GM19035 (cell line): ENCODE data around the gene LIPC.

Source experiments
- ATAC-seq: cut with Tn5 transposase; IDR thresholded peaks from one replicate; pipeline ENCODE4 v1.9.1; 2021; ENCODE audit not compliant: unreplicated experiment

Gene LIPC

DNA sequence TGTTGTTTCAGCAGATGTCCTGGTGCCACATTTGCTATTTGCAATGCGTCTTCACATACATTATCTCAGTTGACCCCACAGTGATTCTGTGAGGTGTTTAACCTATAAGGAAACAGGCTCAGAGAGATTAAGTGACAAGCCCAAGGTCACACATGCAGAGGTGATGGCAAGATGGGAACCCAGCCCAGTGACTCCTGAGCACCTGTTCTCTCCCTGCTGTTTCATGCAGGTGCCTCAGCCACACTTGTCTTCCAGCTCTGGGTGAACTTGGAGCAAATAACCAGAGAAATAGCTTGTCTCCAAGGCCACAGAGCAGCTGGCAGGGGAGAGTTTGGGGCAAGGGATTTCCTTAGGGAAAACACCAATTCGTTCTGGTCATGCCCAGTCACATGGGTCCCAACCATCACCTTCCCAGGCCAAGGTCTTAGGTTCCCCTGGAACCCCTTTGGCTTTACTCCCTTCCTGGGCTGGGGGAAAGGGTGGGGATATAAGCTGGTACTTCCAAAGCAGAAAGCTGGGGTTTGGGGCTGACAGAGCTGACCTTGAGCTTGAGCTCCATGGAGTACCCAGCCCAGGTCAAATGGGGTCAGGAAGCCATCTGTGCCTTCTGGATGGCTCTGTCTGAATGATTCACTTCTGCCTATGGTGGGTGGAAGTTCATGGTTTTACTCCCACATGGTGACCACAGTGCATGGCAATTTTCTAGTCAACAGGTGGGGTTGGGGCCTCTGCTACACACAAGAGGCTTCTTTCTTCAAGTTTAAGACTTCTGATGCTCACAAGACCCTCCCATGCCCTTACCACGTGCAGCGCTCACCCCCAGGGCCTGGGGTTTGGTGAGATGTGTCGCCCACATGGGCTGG, 22.4 kb downstream of the LIPC start:
- no peak for ATAC-seq

DNA sequence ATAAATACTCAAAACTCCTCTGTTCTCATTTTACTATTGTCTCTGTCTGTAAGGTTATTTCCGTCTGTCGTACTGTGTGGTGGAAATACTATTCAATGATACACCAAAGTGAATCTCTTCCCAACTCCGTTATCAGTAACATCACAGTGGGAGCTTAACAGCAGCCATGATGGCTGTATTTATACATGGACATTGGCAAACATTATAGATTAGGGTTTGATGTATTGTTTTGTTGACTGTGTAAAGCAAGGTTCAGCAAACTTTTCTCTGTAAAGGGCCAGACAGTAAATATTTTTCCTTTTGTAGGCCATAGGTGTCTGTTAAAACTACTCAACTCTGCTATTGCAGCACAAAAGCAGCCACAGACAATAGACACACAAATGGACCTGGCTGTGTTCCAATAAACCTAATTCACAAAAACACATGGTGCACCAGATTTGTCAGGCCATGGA, 23.2 kb downstream of the LIPC start:
- no peak for ATAC-seq

DNA sequence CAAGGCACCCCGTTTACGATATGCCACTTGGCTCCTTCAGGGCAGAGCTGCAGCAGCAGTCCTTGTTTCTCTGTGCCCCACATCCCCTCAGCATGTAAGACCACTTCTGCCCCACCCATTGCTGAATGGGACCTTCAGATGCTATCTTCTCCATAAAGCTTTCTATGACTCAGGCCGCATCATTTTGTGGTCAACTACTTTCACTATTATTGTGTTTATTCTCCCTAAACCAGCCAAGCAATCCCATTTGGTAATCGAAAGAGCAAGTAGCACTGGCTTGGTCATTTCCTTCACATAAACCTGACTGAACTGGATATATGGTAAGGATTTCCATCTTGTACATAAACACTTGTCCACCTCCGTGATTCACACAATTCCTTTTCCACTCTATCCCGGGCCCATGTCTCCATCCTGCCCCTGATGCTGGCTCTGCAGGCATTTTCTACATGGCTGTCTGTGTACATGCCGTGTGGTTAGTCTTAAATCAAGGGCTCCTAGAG, 25.7 kb downstream of the LIPC start:
- ATAC-seq, result no peak

DNA sequence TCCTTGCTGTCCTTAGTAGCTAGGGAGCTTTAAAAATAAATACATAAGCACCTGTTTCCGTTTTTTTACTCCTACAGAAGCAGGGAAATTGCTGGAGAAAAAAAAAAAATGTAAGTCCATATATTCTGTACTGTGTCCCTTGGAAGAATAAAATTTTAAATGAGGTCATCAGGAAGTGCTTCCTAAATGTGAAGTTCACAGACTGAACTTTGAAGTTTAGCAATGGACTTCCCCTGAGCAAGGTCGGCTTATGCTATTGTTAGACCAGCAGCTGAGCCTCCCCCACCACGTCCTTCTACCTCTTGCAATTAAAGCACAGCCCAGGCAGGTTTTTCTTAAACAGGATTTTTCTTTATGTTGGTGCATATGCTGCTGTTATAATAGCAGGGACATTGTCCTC, 26.3 kb downstream of the LIPC start:
- ATAC-seq, result no peak

DNA sequence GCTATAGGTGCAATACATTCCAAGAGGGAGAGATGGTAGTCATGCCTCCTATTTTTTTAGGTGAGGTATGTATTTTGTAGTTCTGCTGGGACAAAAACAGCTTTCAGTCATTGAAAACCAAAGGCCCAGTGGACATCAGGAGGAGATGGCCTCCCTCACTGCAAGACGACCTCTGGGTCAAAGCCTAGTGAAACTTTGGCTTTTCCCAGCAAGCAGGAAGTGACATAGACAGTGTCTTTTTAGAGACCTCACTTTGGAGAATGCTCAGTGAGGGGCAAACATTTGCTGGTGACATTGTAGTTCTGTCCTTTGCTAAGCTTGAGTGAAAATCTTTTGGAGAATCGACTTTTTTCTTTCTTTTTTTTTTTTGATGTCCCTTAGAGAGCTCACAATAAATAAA, 27.3 kb downstream of the LIPC start:
- ATAC-seq, result no peak

GRCh38 chr15:58459560-58459959, 27.8 kb downstream of the LIPC start:
- no peak for ATAC-seq

- no peak for ATAC-seq
Measured at GRCh38 chr15:58460116-58460790, 28.5 kb downstream of the LIPC start.

- no peak for ATAC-seq
Measured at GRCh38 chr15:58460872-58461271, 29.1 kb downstream of the LIPC start.

GRCh38 chr15:58462547-58462946, 30.8 kb downstream of the LIPC start:
- no peak for ATAC-seq

- no peak for ATAC-seq
Measured at GRCh38 chr15:58462973-58463663, 31.3 kb downstream of the LIPC start.

DNA sequence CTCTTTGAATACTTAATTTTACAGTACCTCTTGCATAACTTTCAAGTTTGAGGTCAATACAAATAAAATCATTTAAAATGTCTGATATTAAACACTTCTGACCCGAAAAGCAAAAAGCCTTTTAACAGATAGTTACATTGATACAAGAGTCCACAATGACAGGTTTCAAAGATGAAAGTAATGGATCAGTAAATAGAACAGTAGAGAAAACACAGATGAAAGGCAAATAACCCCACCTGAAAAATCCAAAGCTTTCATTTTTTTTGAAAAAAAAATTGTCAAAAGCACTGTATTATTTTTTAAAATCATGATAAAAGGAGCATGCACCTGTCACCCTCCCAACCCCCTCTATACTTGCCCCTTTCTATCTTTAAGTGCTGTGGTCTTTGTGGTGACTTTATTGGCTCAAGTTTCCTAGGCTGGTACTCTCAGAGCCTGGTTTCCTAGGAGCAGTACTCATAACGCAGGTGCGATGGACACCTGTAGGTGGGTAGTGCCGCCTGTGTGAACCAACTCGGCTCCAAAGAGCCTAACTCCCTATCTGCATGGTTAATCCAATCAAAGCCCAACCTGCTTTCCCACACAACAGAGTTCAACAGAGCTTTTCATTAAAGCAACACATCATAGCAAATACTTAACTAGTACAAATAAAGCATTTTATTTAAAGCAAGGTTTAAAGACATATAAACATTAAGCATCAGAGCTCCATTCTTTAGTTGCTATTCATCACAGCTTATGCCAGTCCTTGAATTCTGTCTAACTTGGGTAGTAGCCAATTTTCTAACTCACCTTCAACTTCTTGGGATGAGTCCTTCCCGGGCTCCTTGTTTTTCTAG, 32.2 kb downstream of the LIPC start:
- no peak for ATAC-seq

DNA sequence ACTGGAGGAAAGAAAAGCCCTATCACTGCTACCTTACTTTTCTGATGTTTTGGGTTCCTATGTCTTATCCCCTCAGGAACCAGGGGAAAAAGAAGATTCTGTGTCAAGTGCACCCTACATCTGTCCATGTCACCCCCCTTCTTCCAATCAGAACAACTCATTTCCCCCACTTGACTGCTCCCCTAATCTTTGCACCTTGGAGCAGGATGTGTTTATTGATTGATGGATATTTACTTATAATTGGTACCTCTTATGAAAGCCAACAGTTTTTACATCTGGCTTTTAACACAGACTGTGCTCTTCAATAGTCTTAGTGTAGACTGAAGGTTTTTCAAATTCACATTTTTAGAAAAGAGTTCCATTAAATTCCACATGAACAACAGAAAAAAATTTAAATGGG, 33.3 kb downstream of the LIPC start:
- no peak for ATAC-seq

DNA sequence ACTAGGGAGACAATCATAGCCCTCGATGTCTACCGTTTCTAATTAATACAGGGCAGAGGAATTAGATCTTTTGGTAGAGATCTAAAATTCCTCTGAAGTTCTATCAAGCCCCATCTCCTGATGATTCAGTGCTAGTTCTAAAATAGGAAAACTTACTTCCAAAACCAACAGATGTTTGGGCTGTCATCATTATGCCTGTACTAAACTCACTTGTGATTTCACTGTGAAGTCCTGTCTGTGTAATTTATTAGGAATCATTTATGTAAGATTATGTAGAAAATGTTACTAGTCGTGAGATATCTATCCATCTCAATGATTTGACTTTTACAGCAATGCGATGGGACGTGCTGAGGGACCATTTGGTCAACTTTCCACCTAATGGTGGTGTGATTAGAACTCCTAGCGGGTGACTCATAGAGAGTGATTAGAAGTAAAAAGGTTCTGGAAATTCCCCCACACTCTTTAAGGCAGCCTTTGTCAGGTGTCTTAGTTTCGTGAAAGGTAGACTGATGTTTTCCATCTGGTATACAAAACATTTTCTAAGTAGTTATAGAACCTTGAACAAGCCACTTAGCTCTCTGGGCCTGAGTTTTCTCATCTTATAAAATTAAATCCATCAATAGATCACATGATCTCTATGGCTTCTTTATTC, 34.2 kb downstream of the LIPC start:
- ATAC-seq, result no peak

DNA sequence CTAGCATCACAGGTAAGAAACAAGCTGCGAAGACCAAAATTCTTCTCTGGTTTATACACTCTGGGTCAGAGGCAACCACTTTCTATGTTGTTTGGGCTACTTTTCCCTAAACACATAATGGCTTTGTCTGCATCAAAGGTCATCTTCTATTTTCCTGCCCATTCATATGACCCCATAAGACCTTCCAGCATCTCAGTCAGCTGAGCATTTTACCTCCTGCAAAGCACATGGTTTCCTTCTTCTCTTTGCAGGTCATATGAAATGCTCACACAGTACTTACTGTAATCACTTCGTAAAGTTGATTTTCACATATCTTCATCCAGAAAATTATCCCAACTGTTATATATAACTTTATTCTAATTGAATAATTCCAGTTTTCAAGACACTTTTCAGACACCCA, 34.8 kb downstream of the LIPC start:
- ATAC-seq, result no peak

- ATAC-seq, result no peak
Measured at GRCh38 chr15:58467121-58467721, 35.4 kb downstream of the LIPC start.

DNA sequence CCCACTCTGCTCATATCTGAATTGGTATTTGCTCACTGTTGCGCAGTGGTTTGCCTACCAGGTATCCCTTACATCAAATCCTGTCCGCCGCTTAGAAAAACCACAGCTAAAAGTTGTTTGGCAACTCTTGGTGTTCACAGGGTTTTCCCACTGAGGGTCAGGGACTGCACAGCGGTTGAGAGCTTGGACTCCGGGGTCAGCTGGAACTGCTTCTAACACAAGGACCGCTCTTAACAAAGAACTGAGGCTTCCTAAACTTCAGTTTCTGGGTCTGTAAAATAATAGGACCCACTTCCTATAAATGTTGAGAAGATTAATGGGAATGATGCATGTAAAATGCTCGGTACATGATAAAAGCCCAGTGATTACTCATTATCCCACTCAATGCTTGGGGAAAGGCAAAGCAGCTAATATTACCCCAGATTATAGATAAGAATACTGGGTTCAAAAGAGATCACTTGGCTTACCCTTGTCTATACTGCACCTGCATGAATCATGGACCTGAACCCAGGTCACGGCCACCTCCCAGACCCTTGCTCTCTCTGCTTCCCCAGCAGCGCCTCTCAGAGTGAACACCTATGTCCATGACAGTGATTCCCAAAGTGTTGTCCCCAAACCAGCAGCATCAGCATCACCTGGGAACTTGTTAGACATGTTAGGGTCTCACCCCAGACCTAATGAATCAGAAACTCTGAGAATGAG, 36.1 kb downstream of the LIPC start:
- no peak for ATAC-seq

- ATAC-seq, result no peak
Measured at GRCh38 chr15:58469432-58470353, 37.9 kb downstream of the LIPC start.

DNA sequence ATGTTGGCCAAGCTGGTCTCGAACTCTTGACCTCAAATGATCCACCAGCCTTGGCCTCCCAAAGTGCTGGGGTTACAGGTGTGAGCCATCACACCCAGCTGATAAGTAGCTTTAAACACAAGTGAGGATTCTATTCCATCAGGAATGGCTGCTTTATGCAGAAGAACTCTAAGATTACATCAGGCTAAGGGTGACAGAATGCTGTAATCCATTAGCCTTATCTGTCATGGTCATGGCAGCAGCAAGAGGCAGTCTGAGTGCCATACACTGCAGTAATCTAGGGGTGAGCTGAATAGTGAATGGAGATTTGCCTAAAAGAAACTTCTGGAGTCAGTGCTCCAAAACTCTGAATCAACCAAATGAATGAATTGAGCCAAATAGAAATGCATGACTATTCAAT, 39.6 kb downstream of the LIPC start:
- ATAC-seq, result no peak
